Stimulated activated CD4-positive, alpha-beta T cell treated with anti-CD3 and anti-CD28 coated beads, Interleukin-15, amount 100 ng/mL, for 24 hours (primary cell): Measurements from ENCODE around the gene SUGP2.

Experiments used
- DNase-seq: peaks from one replicate; pipeline ENCODE4 v3.0.0-alpha.2; 2020

Gene SUGP2

GRCh38 chr19:18948976-18949356 is 84.4 kb downstream of the SUGP2 start:
- DNase-seq, result no peak

- no peak for DNase-seq
Measured at GRCh38 chr19:18948075-18948975, 85.0 kb downstream of the SUGP2 start.

DNA sequence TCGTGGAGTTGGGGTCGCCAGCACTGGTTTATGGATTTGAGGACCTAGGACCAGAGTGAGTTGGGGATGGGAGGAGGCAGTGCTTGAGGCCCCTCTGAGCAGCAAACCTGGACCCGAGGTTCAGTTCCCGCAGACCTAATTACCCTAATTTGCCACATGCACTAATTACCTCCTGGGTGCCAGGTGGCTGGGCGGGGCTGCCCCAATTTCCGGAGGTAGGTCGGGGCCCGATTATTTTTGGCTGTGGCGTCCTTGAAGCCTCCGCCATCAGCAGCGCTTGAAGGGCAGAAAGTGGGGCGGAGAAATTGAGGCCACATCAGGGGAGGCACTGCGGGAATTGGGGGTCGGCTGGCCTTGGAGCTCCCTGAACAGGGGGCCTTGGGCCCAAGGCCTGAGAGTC is 86.4 kb downstream of the SUGP2 start:
- DNase-seq, result no peak

DNA sequence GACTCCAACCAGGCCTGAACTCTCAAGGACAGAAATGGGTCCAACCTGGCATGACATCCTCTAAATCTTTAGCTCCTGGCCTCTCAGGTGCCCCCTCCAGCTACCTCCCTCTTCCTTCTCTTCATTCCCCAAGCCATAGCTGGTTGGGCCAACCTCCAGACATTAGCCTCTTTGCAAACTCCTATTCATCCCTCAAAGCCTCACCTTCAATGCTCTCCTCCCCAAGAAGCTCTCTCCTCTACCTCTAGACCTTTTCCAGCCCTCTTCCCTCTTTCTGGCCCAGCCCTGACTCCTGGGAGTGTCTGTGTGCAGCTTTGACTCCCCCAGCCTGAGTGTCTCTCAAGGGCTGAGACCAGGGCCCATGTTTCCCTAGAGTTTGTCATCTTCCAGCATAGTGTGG is 87.0 kb downstream of the SUGP2 start:
- no peak for DNase-seq

- no peak for DNase-seq
Measured at GRCh38 chr19:18945297-18945696, 88.0 kb downstream of the SUGP2 start.

DNA sequence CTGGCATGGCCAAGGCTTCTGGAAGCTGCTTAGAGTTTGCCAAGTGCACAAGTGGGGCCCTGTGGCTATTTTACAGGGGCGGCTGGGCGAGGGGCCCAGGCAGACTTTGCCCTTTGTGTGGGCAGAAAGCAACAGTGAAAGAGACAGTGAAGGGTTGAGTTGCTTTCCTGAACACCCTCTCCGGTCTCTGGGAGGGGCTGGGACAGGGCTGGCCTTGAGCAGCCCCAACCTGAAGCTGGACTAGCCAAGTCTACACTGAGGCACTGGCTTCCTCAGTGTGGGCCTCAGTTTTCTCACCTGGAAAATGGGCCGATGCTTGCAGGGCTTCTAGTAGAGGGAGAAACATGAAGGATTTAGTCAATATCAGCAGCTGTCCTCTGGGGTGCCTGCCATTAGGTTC is 89.9 kb downstream of the SUGP2 start:
- DNase-seq, result no peak

GRCh38 chr19:18942692-18943091 is 90.6 kb downstream of the SUGP2 start:
- no peak for DNase-seq

DNA sequence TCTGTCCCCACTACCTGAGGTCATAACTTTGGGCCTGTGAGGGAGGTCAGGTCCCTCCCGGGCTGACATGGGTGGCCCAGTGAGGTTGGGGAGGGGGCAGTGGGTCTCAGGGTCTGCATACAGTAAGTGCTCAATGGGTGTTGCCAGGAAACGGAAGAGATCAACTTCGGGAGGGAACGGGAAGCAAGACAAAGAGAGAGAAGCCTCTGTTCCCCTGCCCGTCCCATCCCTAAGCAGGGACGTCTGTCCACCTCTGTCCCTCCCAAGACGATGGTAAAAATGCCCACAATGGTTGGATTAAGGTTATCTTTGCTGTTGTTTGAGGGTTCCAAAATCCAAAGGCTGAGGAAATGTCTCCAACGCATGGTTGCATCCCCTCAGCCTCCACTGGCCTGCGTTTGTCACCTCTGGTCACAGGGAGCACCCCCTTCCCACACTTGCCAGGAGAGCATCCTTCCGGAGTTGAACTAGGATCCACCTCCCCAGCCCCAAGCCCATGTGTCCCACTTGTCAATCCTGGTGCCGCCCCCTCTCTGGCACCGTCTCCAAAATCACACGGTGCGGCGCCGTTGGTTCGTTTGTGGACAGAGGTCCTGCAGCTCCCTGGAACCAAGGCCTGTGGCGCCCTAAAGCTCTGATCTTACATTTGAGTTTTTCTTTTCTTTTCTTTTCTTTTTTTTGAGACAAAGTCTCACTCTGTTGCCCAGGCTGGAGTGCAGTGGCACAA is 91.5 kb downstream of the SUGP2 start:
- no peak for DNase-seq
